Tibial artery (tissue), 4 donors: ENCODE measurements around the gene DCTN2.

ENCODE experiments used
- DNase-seq, 2 donors: peaks; one replicate each; pipeline ENCODE4 v3.0.0-alpha.2; 2019
- H3K27ac ChIP-seq, 2 donors: fragments of 200-600 bp; sonication (generic) in 1 of 2; 1 replicate in 1 of 2; 2 replicates in 1 of 2; pipeline ENCODE4 v1.5.1; 2018 to 2019; ENCODE audit warnings: mild to moderate bottlenecking in 1 of 2
- H3K27me3 ChIP-seq, 2 donors: fragments of 200-600 bp; sonication (generic) in 1 of 2; one replicate each; pipeline versions ENCODE4 v1.5.1 to v1.6.0; 2016 to 2019
- H3K36me3 ChIP-seq, 3 donors: fragments of 200-600 bp; sonication (generic) in 2 of 3; one replicate each; pipeline ENCODE4 v1.5.1; 2016 to 2019; ENCODE audit warnings: mild to moderate bottlenecking in 2 of 3
- H3K4me1 ChIP-seq, 4 donors: fragments of 200-600 bp; sonication (generic) in 2 of 4; 1 replicate in 3 of 4; 2 replicates in 1 of 4; pipeline ENCODE4 v1.5.1; 2016 to 2019
- H3K4me3 ChIP-seq, 2 donors: fragments of 200-600 bp; sonication (generic) in 1 of 2; 1 replicate in 1 of 2; 2 replicates in 1 of 2; pipeline ENCODE4 v1.5.1; 2018 to 2019; ENCODE audit warnings: mild to moderate bottlenecking in 2 of 2
- H3K9me3 ChIP-seq, 3 donors: fragments of 200-600 bp; sonication (generic) in 1 of 3; one replicate each; pipeline ENCODE4 v1.5.1; 2016 to 2019
- CTCF ChIP-seq, 2 experiments: fragments of 200-600 bp in 1 of 2; fragments of 450-650 bp in 1 of 2; IDR thresholded peaks; one replicate each; pipeline ENCODE4 v1.5.1; 2017 to 2019; ENCODE audit warnings: antibody characterized with exemption in 2 of 2, mild to moderate bottlenecking in 1 of 2, moderate library complexity in 1 of 2
- intact Hi-C: fragments of 100-400 bp; cut with DNase I; formaldehyde crosslinking; loops from one replicate; pipeline ENCODE4 v1.15.0; 2023; ENCODE audit warnings: low total_unique reads

The DCTN2 gene

GRCh38 chr12:57579677-57580465 lies 32.9 kb upstream of the DCTN2 start:
- H3K4me3 ChIP-seq = no peak overlapping the region
- no peaks in the 10 kb centered on the region for H3K4me1 ChIP-seq
- intact Hi-C loops = no loop called here
- no peaks in the 10 kb centered on the region for H3K9me3 ChIP-seq
- peaks cover 0 to 7% (median 0%) of the 10 kb centered on the region in 3 donors for H3K36me3 ChIP-seq
- no peak for TF ChIP-seq CTCF (IDR thresholded peaks at IDR 0.05)
- H3K27me3 ChIP-seq = peaks cover 0 to 3% of the 10 kb centered on the region in 2 donors
- no peak overlapping the region for H3K27ac ChIP-seq
- DNase-seq = no peak

- intact Hi-C loops = no loop called here
- no peak for TF ChIP-seq CTCF (IDR thresholded peaks at IDR 0.05)
- no peak for DNase-seq
- no peak overlapping the region for H3K27ac ChIP-seq
- H3K36me3 ChIP-seq = peaks cover 0 to 7% (median 0%) of the 10 kb centered on the region in 3 donors
- no peak overlapping the region for H3K4me3 ChIP-seq
- H3K4me1 ChIP-seq = no peaks in the 10 kb centered on the region
- peaks cover 0 to 3% of the 10 kb centered on the region in 2 donors for H3K27me3 ChIP-seq
- no peaks in the 10 kb centered on the region for H3K9me3 ChIP-seq
These were observed 32.0 kb upstream of the DCTN2 start for GRCh38 chr12:57579011-57579410.

- Histone ChIP-seq H3K9me3 (no peaks in the 10 kb centered on the region), H3K4me3 (no peak overlapping the region), H3K27me3 (peaks cover 0 to 3% of the 10 kb centered on the region in 2 donors), H3K27ac (no peak overlapping the region), H3K36me3 (peaks cover 0 to 7% (median 0%) of the 10 kb centered on the region in 3 donors), H3K4me1 (no peaks in the 10 kb centered on the region)
- intact Hi-C loops = no loop called here
- no peak for TF ChIP-seq CTCF (IDR thresholded peaks at IDR 0.05)
- DNase-seq = no peak
These were observed 31.2 kb upstream of the DCTN2 start for GRCh38 chr12:57577981-57578758.

- Histone ChIP-seq H3K36me3 (peaks cover 0 to 7% (median 0%) of the 10 kb centered on the region in 3 donors), H3K4me3 (no peak overlapping the region), H3K4me1 (no peaks in the 10 kb centered on the region), H3K27ac (no peak overlapping the region), H3K9me3 (no peaks in the 10 kb centered on the region), H3K27me3 (no peaks in the 10 kb centered on the region)
- TF ChIP-seq CTCF (IDR thresholded peaks at IDR 0.05) = no peak
- intact Hi-C loops = no loop called here
- DNase-seq = no peak
These were observed 29.7 kb upstream of the DCTN2 start for GRCh38 chr12:57576613-57577160.

- DNase-seq = no peak
- Histone ChIP-seq H3K27ac (no peak overlapping the region), H3K9me3 (no peaks in the 10 kb centered on the region), H3K36me3 (peaks cover 0 to 7% (median 0%) of the 10 kb centered on the region in 3 donors), H3K4me1 (no peaks in the 10 kb centered on the region), H3K4me3 (no peak overlapping the region), H3K27me3 (no peaks in the 10 kb centered on the region)
- TF ChIP-seq CTCF (IDR thresholded peaks at IDR 0.05) = no peak
- intact Hi-C loops = no loop called here
These were observed 29.0 kb upstream of the DCTN2 start for GRCh38 chr12:57575771-57576612.
